ENCODE data around the gene FJX1.
"Not testable (repeated sequence)": the region's sequence is repeated elsewhere in the genome, so short reads cannot be mapped to it uniquely, and the experiment has no call there.

Gene FJX1

GRCh38 chr11:35662649-35663407, 44.6 kb downstream of the FJX1 start, which contains the start of gene TRIM44:
Gene TRIM44, plus strand, starts transcription at chr11:35662775. Its CDS starts 337 bp downstream, at chr11:35663112.
- H3K27me3 Mint-ChIP-seq: peaks cover 2% of the 10 kb centered on the region
- peak within 1 kb of the TSS; percentile 99 for H3K27ac Mint-ChIP-seq
- H3K9me3 Mint-ChIP-seq: peaks cover 19% of the 10 kb centered on the region
- peaks cover 53% of the 10 kb centered on the region for H3K4me1 Mint-ChIP-seq
- H3K36me3 Mint-ChIP-seq: peaks cover 34% of the 10 kb centered on the region
- peak within 1 kb of the TSS; percentile 97 for H3K4me3 Mint-ChIP-seq

- Mint-ChIP-seq H3K4me3 (peak overlapping the region; percentile 97), H3K27ac (peak overlapping the region; percentile 99), H3K27me3 (peaks cover 2% of the 10 kb centered on the region), H3K36me3 (peaks cover 37% of the 10 kb centered on the region), H3K9me3 (peaks cover 19% of the 10 kb centered on the region), H3K4me1 (peaks cover 55% of the 10 kb centered on the region)
These were observed 45.1 kb downstream of the FJX1 start for GRCh38 chr11:35663408-35663702.

GRCh38 chr11:35664977-35665441, 46.7 kb downstream of the FJX1 start:
- H3K36me3 Mint-ChIP-seq: peaks cover 40% of the 10 kb centered on the region
- no peaks in the 10 kb centered on the region for H3K27me3 Mint-ChIP-seq
- H3K27ac Mint-ChIP-seq: peak overlapping the region; percentile 48
- H3K4me1 Mint-ChIP-seq: peaks cover 66% of the 10 kb centered on the region
- H3K4me3 Mint-ChIP-seq: peak overlapping the region; percentile 97
- H3K9me3 Mint-ChIP-seq: peaks cover 19% of the 10 kb centered on the region

- H3K4me3 Mint-ChIP-seq: no peak overlapping the region
- H3K9me3 Mint-ChIP-seq: peaks cover 19% of the 10 kb centered on the region
- no peak overlapping the region for H3K27ac Mint-ChIP-seq
- peaks cover 42% of the 10 kb centered on the region for H3K36me3 Mint-ChIP-seq
- H3K27me3 Mint-ChIP-seq: no peaks in the 10 kb centered on the region
- H3K4me1 Mint-ChIP-seq: peaks cover 79% of the 10 kb centered on the region
These were observed 49.0 kb downstream of the FJX1 start for GRCh38 chr11:35667257-35667656.

- H3K27ac Mint-ChIP-seq, H3K27me3 Mint-ChIP-seq, H3K4me3 Mint-ChIP-seq: not testable (repeated sequence)
- peaks cover 83% of the 10 kb centered on the region for H3K4me1 Mint-ChIP-seq
- peaks cover 15% of the 10 kb centered on the region for H3K9me3 Mint-ChIP-seq
- peaks cover 39% of the 10 kb centered on the region for H3K36me3 Mint-ChIP-seq
These were observed 50.1 kb downstream of the FJX1 start for GRCh38 chr11:35668350-35668749.

Data from activated naive CD4-positive, alpha-beta T cell treated with anti-CD3 and anti-CD28 coated beads, Interleukin-2, amount 50 U/mL, for 24 hours (primary cell).